GM19452 (cell line): ENCODE data around the gene CLRN3.

Experiments
- ATAC-seq: cut with Tn5 transposase; IDR thresholded peaks from one replicate; pipeline ENCODE4 v1.9.1; 2021; ENCODE audit not compliant: unreplicated experiment

Gene CLRN3

GRCh38 chr10:127919418-127920271, 26.9 kb upstream of the CLRN3 start:
- no peak for ATAC-seq

- ATAC-seq, result no peak
Measured at GRCh38 chr10:127918572-127918971, 25.8 kb upstream of the CLRN3 start.

DNA sequence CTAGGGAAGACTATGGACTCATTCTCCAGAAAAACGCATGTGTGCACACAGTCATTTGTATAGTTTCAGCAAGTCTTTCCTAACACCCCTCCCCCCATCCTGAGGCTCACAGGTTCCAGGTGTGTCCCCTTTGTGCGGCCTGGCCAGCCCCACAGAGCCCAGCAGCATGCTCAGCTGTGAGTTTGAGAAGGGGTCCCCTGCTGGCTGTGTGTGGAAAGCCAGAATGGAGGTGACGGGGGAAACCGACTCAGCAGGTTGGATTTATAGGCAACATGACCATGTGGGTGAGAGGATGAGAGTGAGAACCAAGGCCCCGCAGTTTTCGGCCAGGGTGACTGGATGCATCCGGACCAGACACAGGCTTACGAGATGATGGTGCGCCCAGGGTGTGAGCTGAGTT, 24.1 kb upstream of the CLRN3 start:
- no peak for ATAC-seq

DNA sequence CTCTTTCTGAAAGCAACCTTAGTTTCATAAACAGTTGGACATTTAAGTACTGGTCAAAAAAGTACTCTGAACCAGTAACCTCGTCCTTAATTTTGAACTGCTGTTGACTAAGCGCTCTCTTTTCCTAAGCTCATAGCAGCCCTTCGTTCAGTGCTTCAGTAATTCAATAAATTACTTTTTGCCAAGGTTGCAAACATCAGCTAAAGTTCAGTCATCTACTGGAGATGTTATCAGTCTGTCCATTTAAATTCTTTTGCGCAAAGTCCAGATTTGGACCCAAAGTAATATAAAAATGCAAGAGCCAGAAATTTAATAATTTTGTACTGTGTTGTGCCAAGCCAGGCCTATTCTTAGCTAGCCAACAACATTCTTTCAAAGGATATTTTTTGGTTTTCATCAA, 22.6 kb upstream of the CLRN3 start:
- no peak for ATAC-seq

DNA sequence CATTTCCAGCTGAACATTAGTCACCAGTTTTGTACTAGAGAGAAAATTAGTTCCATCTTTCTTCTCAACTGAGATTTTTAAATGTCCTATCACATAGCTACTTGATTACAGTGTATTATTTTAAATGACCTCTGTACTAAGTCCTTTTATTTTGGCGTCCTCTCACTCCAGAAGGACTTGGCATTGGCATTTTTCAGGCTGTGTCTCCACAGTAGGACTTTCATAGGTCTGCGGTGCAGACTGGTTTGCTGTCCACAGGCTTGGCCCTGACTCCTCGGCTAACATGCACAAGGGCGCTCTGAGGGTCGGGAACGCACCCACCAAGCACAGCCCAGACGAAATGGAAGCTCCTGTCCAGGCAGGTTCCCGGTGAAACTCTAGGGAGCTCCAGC, 20.6 kb upstream of the CLRN3 start:
- no peak for ATAC-seq

- ATAC-seq, result no peak
Measured at GRCh38 chr10:127912607-127913367, 20.0 kb upstream of the CLRN3 start.

GRCh38 chr10:127911867-127912257, 19.1 kb upstream of the CLRN3 start:
- ATAC-seq, result no peak

DNA sequence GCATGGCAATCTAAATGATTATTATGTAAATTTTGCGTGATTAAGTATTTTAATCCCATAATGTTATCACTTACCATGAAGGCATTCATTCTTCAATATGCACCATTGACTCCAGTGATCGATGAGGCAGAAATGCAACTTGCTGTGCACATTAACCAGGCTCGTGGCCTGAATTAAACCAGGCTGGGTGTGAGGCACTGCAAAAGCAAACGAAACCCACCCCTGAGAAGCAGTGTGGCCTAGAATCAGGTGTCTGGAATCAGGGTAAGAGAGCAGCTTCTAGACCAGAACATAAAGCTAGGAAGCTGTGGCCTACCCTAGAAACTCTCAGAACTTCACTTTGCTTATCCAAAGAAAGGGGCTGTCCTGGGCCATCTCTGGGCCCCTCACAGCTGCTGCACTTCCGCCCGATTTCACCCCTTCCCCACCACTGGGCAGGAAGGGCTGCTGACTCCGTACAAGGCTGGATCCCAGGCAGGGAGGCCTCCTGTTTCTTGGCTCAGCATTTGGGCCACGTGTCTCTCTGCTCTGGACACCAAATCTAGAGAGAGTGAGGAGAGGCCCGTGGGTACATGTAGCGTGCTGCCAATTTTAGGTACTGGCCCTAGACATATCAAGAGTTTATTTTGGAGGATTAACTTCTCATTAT, 18.6 kb upstream of the CLRN3 start:
- ATAC-seq, result no peak

DNA sequence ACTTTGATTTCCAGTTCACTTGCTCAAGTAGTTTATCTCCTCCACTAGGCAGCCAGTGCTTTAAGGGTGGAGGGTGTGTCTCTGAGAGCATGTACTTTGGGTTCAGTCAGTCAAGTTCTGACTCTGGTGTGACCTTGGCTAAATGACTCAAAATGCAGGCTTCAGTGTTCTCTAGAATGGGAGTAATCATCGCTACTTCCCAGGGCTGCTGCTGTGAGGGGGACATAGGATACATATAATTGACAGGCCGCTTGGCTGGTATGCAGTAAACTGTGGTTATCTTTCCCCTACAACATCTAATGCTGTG, 17.7 kb upstream of the CLRN3 start:
- ATAC-seq, result no peak

GRCh38 chr10:127909716-127910463, 17.1 kb upstream of the CLRN3 start:
- ATAC-seq, result no peak

GRCh38 chr10:127908959-127909267, 16.2 kb upstream of the CLRN3 start:
- no peak for ATAC-seq

- no peak for ATAC-seq
Measured at GRCh38 chr10:127908106-127908958, 15.6 kb upstream of the CLRN3 start.

GRCh38 chr10:127907411-127908105, 14.8 kb upstream of the CLRN3 start:
- ATAC-seq, result no peak

DNA sequence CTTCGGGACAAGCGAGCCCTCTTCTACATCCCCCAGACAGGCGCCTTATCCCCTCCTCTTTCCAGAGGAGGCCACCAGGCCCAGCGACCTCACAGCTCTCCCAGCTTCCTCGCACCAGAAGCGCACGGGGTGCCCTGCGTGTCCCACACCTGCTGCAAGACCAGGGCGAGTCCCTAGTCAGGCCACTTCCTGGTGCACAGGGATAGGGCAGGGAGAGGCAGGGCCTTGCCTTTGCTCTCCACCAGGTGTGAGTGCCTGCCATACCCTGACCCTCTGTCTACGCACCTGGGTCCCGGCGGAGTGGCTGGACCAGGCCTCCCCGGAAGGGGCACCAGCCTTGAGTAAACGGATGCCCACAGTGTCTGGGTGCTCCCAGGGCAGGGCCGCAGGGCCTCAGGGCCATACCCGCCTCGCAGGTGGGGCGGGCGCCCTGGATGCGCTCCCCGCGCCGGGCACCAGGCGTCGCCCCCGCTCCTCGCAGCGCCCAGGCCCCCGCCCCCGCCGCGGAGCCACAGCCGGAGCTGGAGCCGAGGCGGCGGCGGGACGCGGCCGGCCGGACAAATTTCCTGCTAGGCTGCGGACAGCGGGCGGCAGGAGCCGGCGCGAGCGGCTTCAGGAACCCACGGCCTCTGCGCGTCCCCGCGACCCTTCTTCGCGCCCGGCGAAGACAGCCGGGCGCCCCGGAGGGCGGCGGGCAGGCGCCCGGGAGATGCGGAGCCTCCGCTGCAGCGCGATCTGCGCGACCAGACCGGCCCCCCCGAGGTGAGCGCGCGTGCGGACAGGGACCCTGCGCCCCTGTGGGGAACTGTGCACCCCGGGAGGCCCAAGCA, 14.0 kb upstream of the CLRN3 start, which contains the start of gene PTPRE:
Gene PTPRE, plus strand, starts transcription at position 556 of the 830 bp plus-strand sequence. CDS start 133,779 bp downstream, outside the sequence.
- peak; percentile 90 for ATAC-seq

DNA sequence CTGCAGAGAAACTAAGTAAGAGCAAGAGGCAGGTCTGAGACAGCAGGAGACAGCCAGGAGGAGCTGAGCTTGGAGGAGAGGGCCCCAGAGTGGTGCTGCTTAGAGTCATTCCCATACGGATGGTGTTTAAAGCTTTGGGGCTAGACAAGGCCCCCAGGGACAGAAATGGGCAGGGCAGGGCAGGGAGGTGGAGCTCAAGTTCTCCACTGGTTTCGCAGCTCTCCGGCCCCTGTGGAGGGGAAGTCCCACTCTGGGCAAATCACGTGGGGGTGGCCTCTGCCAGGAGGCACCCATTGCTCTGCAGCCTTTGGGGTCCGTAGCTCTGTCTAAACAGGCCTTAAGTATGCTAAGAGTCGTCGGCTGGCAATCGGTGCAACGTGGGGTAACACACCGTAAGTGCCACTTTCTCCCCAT, 13.1 kb upstream of the CLRN3 start:
- ATAC-seq, result no peak

DNA sequence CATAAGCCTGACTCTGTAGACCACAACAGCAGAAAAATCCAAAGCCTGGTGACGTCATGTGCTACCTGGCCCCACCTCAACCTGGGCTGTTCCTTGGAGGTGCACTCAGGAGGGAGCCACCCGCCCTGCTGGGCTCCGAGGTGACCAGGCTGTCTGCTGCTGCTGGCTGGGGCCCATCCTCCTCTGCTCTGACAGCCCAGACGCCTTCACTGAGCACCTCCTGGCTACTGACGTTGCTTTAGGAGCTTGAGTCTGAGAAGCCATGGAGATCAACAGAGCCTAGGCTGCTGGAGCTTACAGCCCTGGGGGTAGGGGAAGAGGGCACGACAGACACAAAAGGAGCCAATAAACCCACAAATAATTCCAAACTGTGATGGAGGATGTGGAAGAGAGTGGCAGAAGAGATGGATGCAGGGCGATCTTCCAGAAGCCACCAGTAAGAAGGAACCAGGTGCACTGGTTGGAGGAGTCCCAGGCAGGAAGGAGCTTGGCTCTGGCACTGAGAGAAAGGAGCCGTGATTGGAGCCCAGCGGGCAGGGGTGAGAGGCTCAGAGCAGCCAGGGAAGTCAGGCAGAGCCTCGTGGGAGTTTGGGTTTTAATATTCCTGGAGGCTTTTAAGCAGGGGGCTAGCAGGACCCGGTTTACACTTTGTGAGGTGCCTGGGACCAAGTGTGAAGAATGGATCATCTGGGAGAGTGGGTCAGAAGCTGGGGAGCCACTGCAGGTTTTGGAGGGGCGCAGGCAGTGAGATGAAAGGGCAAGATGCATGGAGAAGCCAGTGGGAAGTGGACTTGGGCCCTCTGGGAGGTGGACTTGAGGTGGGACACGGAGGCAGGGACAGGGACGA, 12.5 kb upstream of the CLRN3 start:
- no peak for ATAC-seq

DNA sequence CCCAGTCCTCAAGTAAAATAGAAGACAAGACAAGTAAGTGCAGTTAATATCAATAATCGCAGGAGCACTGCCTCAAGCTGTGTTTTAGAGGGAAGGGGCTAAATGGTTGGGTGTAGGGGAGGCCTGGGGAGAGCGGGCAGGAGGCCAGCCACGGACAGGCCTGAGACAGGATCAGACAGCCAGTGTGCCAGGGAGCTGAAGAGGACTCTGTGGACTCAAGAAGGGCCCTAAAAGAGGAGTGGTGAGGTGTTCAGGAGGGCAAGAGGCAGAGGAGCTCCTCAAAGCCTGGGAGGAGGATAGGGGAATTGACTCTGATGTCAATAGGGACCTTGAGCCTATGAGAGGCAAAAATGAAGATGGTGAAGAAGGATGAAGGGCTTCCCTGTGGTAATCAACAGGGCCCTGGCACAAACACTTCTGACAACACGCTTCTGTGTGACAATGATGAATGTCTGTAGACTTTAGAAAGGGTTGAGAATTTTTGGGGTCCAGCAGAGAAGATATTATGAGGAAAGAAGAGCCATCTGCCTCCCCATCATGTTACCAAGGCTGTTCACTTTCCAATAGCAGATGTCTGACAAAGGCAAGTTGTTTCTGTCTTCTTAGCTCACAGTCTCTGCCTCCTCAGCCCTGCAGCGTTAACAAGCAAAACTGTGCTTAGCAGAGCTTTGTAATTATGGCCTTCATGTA, 11.7 kb upstream of the CLRN3 start:
- no peak for ATAC-seq
